GM21515 (cell line): Measurements from ENCODE around the gene AASS.

Source experiments
- ATAC-seq: cut with Tn5 transposase; IDR thresholded peaks from one replicate; pipeline ENCODE4 v1.9.1; 2021; ENCODE audit not compliant: unreplicated experiment

The AASS gene

DNA sequence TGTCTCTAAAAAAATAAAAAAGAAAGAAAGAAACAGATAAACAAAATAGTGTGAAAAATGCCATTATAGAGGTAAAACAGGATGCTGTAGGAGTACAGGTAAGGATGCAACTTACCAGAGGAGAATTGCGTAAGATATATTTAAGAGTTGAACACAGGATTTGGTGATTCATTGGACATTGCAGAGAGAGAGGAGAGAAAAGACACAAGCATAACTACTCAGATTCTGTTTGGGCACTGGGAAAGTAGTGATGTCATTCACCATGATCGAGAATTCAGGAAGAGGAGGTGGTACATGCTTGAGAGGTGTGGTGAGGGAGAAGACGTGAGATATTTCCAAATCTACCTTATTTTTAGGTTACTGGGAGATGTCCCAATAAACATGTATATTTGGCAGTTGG is 97.6 kb downstream of the AASS start:
- no peak for ATAC-seq

DNA sequence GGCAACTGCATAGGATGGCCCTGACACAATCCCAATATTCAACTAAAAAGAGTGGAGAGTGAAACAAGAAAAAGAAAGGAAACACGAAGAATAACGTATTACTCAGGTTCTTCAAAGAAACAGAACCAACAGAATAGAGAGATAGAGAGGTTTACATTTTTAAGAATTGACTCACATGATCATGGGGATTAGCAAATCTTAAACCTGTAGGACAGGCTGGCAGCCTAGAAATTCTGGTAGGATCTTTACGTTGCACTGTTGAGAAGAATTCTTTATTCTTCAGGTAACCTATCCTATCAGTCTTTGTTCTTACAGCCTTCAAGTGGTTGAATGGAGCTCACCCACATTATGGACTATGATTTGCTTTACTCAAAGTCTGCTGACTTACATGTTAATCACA is 103.9 kb downstream of the AASS start:
- no peak for ATAC-seq

DNA sequence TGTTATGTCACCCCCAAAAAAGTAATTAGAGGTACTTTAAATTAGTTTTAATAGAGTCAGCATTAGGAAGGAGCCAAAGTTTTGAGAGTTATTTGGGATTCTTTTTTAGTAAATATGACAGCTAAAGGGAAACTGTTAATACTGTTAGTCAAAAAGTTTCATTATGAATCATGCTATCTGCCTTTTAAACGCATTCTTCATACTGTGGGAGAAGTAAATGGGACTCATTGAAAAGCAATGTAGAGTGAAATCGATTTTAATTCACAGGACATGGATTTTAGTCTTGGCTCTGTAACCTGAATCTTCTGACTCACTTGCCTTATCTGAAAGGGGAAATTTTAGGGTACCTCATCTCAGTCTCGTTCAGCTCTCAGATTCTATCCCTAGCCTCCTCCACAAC is 105.1 kb downstream of the AASS start:
- no peak for ATAC-seq

DNA sequence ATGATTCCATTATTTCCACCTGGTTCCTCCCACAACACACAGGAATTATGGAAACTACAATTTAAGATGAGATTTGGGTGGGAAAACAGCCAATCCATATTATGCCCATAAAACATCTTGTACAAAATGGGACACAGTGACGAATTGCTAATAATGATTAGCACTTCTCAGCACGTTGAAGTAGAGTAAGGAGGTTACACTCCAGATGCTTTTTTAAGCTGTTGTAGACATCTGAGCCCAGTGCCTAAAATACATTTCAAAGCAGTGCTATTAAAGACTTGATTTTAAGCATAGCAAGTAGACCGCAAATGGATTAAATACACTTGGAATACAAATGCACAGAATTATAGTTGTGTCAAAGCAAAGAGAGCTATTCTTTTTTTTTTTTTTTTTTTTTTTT is 105.9 kb downstream of the AASS start:
- no peak for ATAC-seq

DNA sequence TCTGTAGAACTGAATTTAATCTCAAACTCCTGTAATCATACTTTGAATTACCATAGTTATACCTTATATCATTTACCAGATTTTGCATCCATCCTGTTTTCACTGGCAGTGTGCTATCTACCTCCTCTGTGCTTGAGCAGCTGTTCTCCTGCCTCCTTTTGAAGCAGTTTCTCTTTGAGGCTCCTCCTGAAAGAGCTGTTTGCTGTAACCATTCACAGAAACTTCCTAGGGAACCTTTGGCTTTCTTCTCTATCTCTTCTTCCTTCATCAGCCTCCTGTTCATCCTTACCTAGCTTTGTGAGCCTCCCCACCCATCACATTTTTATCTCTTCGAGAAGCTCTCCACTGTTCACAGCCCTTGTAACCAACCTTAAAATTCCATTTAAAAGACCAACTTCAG is 108.2 kb downstream of the AASS start:
- ATAC-seq: no peak

DNA sequence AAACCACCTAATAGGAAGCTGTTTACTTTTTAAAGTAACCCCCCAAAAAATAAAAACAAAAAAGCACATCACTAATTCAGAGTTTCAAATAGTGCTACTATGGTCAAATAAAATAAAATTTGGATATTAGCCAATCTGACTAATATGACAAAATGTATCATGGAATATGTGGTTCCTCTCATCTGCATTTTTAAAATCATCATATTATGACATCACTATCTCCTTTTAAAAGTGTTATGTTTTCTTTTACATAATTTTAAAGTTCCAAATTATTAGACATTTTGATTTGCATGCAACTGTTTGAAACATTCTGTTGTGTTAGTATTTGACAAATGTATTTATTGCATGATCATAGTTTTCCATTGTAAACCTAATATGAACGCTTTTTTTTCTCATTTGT is 110.4 kb downstream of the AASS start:
- no peak for ATAC-seq

DNA sequence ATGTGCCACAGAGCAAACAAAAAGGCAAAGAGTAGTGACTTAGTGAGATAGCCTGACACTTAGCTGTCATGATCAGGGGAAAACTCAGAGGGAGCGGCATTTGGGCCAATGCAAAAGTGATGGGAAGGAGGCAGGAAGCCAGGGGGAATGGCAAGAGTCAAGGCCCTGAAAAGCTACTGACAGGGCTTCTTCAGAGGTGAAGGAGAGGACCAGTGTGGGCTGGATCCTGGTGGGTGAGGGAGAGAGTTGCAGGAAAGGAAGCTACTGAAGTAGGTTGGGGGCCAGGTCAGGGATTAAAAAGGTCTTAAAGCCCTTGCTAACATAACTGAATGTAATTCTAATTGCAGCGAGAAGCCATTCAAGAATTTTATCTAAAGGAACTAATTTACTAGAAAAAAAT is 117.0 kb downstream of the AASS start:
- no peak for ATAC-seq
